ENCODE measurements around the gene FKBP1A.

DNA sequence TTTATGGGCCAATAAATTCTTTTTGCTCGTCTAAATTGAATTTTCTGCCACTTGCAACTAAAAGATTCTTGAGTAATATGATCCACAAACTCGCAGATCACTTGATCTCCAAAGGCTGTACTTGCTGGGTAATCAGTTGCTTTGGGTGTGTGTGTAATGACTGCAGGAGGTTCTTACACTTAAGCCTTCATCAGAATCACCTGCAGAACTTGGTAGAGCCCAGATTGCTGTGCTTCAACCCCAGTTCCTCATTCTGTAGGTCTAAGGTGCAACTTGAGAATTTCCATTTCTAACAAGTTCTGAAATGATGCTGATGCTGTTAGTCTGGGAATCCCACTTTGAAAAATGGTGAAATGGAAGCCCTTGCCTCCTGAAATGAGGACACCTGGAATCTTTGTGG, 12.9 kb upstream of the FKBP1A start:
- TF ChIP-seq, protein P1, sequence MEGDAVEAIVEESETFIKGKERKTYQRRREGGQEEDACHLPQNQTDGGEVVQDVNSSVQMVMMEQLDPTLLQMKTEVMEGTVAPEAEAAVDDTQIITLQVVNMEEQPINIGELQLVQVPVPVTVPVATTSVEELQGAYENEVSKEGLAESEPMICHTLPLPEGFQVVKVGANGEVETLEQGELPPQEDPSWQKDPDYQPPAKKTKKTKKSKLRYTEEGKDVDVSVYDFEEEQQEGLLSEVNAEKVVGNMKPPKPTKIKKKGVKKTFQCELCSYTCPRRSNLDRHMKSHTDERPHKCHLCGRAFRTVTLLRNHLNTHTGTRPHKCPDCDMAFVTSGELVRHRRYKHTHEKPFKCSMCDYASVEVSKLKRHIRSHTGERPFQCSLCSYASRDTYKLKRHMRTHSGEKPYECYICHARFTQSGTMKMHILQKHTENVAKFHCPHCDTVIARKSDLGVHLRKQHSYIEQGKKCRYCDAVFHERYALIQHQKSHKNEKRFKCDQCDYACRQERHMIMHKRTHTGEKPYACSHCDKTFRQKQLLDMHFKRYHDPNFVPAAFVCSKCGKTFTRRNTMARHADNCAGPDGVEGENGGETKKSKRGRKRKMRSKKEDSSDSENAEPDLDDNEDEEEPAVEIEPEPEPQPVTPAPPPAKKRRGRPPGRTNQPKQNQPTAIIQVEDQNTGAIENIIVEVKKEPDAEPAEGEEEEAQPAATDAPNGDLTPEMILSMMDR (IDR thresholded peaks at IDR 0.05; ENCODE audit: low read depth, low read length) = no peak
- no peak for TF ChIP-seq POLR2A (IDR thresholded peaks at IDR 0.05; ENCODE audit: extremely low read depth, insufficient read length)
- no peak for TF ChIP-seq MYC (IDR thresholded peaks at IDR 0.05; ENCODE audit: low read depth, low read length)
